GM13977 (cell line): ENCODE results near the gene MRPL48.

Source experiments
- DNase-seq: peaks from one replicate; pipeline ENCODE4 v3.0.0; 2012; ENCODE audit warnings: low spot score
- CTCF ChIP-seq: IDR thresholded peaks from 2 replicates; pipeline ENCODE4 v1.5.1; 2012; ENCODE audit warnings: mild to moderate bottlenecking, control low read depth; ENCODE audit not compliant: insufficient read depth; ENCODE audit errors: extremely low read depth, missing control alignments
- in situ Hi-C: fragments of 300-500 bp; cut with MboI; formaldehyde crosslinking; loops from one replicate; pipeline ENCODE4 v1.12.0; 2022; ENCODE audit warnings: low sequenced_read_pairs, low pct_unique_long_range_greater_than_20kb, mixed read lengths, inconsistent platforms; ENCODE audit not compliant: unreplicated experiment

The MRPL48 gene

GRCh38 chr11:73787643-73788558, at the start of gene MRPL48:
TSS of gene MRPL48 (plus strand) at chr11:73787874. CDS start at chr11:73787972, 98 bp downstream.
- peak; percentile 92 for DNase-seq
- in situ Hi-C loops, result no loop called here
- no peak for TF ChIP-seq CTCF

- in situ Hi-C loops, result no loop called here
- no peak for TF ChIP-seq CTCF
- no peak for DNase-seq
These were observed 44.6 kb upstream of the MRPL48 start for GRCh38 chr11:73743045-73743444.

- in situ Hi-C loops, result no loop called here
- no peak for DNase-seq
- TF ChIP-seq CTCF, result no peak
These were observed 41.0 kb upstream of the MRPL48 start for GRCh38 chr11:73746701-73747100.

GRCh38 chr11:73747762-73748161, 39.9 kb upstream of the MRPL48 start:
- in situ Hi-C loops, result no loop called here
- no peak for DNase-seq
- no peak for TF ChIP-seq CTCF

- DNase-seq, result no peak
- in situ Hi-C loops, result no loop called here
- no peak for TF ChIP-seq CTCF
These were observed 39.4 kb upstream of the MRPL48 start for GRCh38 chr11:73748300-73748699.

GRCh38 chr11:73749118-73749517, 38.6 kb upstream of the MRPL48 start:
- no peak for TF ChIP-seq CTCF
- no peak for DNase-seq
- in situ Hi-C loops, result no loop called here
